Neural cell (in vitro differentiated cells): ENCODE measurements around the gene SLC6A3. TPM values are rescaled to one million over a fixed set of nuclear protein-coding genes. Genes with fewer than 3 reads are reported as not detected.

Source experiments
- H2AFZ ChIP-seq: fragments of 200-600, 300-800 bp; sonication (generic), shearing (Covaris generic); 2 replicates; pipeline ENCODE4 v1.6.0; 2014; ENCODE audit warnings: low read depth, mild to moderate bottlenecking, antibody characterized with exemption, low read length, moderate library complexity
- H3F3A ChIP-seq: fragments of 200-600 bp; shearing (Covaris generic); 2 replicates; pipeline ENCODE4 v1.6.1; 2016; ENCODE audit warnings: mild to moderate bottlenecking, moderate library complexity, mixed read lengths, antibody characterized with exemption, low read length; ENCODE audit not compliant: insufficient read depth, poor library complexity, severe bottlenecking
- H3K27ac ChIP-seq: fragments of 200-600, 300-800 bp; sonication (generic), shearing (Covaris generic); 2 replicates; pipeline ENCODE4 v1.5.1; 2014; ENCODE audit warnings: mild to moderate bottlenecking, low read length, moderate library complexity
- H3K27me3 ChIP-seq: fragments of 300-800, 200-600 bp; sonication (generic), shearing (Covaris generic); 2 replicates; pipeline ENCODE4 v1.6.0; 2014; ENCODE audit warnings: mild to moderate bottlenecking, low read depth, low read length, moderate library complexity; ENCODE audit not compliant: insufficient read depth
- H3K36me3 ChIP-seq: fragments of 300-800, 200-600 bp; sonication (generic), shearing (Covaris generic); 2 replicates; pipeline ENCODE4 v1.5.1; 2014; ENCODE audit warnings: mild to moderate bottlenecking, antibody characterized with exemption, low read length, moderate library complexity; ENCODE audit not compliant: insufficient read depth
- H3K4me2 ChIP-seq: fragments of 300-800, 200-600 bp; sonication (generic), shearing (Covaris generic); 2 replicates; pipeline ENCODE4 v1.6.0; 2014; ENCODE audit warnings: mild to moderate bottlenecking, low read length
- H3K4me3 ChIP-seq: fragments of 300-800, 200-600 bp; sonication (generic), shearing (Covaris generic); 2 replicates; pipeline ENCODE4 v1.5.1; 2014; ENCODE audit warnings: mild to moderate bottlenecking, low read length, moderate library complexity
- H3K79me2 ChIP-seq: fragments of 200-600 bp; shearing (Covaris generic); replicated peaks from 2 replicates; pipeline ENCODE4 v1.6.0; 2014; ENCODE audit warnings: mild to moderate bottlenecking, low read length, moderate library complexity; ENCODE audit not compliant: insufficient read depth
- H3K9ac ChIP-seq: fragments of 300-800, 200-600 bp; sonication (generic), shearing (Covaris generic); 2 replicates; pipeline ENCODE4 v1.6.1; 2016; ENCODE audit warnings: mild to moderate bottlenecking, low read length, mixed read lengths
- H3K9me2 ChIP-seq: fragments of 200-600 bp; shearing (Covaris generic); 2 replicates; pipeline ENCODE4 v1.6.1; 2016; ENCODE audit warnings: mild to moderate bottlenecking, low read length, mixed read lengths; ENCODE audit not compliant: insufficient read depth
- H3K9me3 ChIP-seq: fragments of 200-600, 300-800 bp; sonication (generic), shearing (Covaris generic); 2 replicates; pipeline ENCODE4 v1.6.1; 2016; ENCODE audit warnings: mild to moderate bottlenecking, mixed run types, low read length, moderate library complexity, mixed read lengths
- H4K20me1 ChIP-seq: fragments of 200-600 bp; shearing (Covaris generic); 2 replicates; pipeline ENCODE4 v1.6.1; 2016; ENCODE audit warnings: mild to moderate bottlenecking, mixed run types; ENCODE audit not compliant: insufficient read depth
- EP300 ChIP-seq: fragments of 450-650 bp; conservative IDR thresholded peaks from 2 replicates; pipeline ENCODE4 v1.6.1; 2014; ENCODE audit warnings: antibody characterized with exemption, mild to moderate bottlenecking, moderate library complexity; ENCODE audit not compliant: poor library complexity, severe bottlenecking
- EZH2 ChIP-seq: fragments of 200-600, 300-800 bp; shearing (Covaris generic), sonication (generic); IDR thresholded peaks from 2 replicates; pipeline ENCODE4 v1.6.1; 2014; ENCODE audit warnings: antibody characterized with exemption, low read length, borderline replicate concordance, mild to moderate bottlenecking; ENCODE audit not compliant: insufficient read depth, poor library complexity, severe bottlenecking
- MXI1 ChIP-seq: fragments of 450-650 bp; conservative IDR thresholded peaks from 2 replicates; pipeline ENCODE4 v1.6.1; 2014; ENCODE audit warnings: antibody characterized with exemption, mild to moderate bottlenecking; ENCODE audit not compliant: poor library complexity, severe bottlenecking
- POLR2AphosphoS5 ChIP-seq: IDR thresholded peaks from 2 replicates; pipeline ENCODE4 v1.6.1; 2012
- RAD21 ChIP-seq: fragments of 450-650 bp; conservative IDR thresholded peaks from 2 replicates; pipeline ENCODE4 v1.6.1; 2014; ENCODE audit warnings: antibody characterized with exemption, mild to moderate bottlenecking, moderate library complexity
- SMC3 ChIP-seq: fragments of 450-650 bp; conservative IDR thresholded peaks from 2 replicates; pipeline ENCODE4 v1.6.1; 2014; ENCODE audit warnings: antibody characterized with exemption, mild to moderate bottlenecking, moderate library complexity; ENCODE audit not compliant: poor library complexity
- TAF1 ChIP-seq: IDR thresholded peaks from 2 replicates; pipeline ENCODE4 v1.6.1; 2012; ENCODE audit warnings: low read depth
- polyA plus RNA-seq: library from polyadenylated mRNA; depleted of rRNA; stranded (reverse); fragments of >200 nt; gene quantifications from 2 replicates; pipeline ENCODE4 v1.2.3, GENCODE V29; 2014
- TF ChIP-seq, protein P1 (sequence below): IDR thresholded peaks from 2 replicates; pipeline ENCODE4 v1.6.1; 2012; ENCODE audit warnings: borderline replicate concordance
- TF ChIP-seq, protein P2 (sequence below): fragments of 450-650 bp; IDR thresholded peaks from 2 replicates; pipeline ENCODE4 v1.5.1; 2014; ENCODE audit warnings: antibody characterized with exemption, mild to moderate bottlenecking, moderate library complexity; ENCODE audit not compliant: poor library complexity, severe bottlenecking

SLC6A3 gene
- polyA plus RNA-seq, 1 donor from 2014 or later = 0.77 TPM

GRCh38 chr5:1401536-1402138 lies 43.6 kb downstream of the SLC6A3 start:
- H3K27me3 ChIP-seq = no peaks in the 10 kb centered on the region
- H3F3A ChIP-seq = no peaks in the 10 kb centered on the region
- H3K9ac ChIP-seq = no peak overlapping the region
- no peaks in the 10 kb centered on the region for H3K9me2 ChIP-seq
- no peak overlapping the region for H3K4me3 ChIP-seq
- no peaks in the 10 kb centered on the region for H3K79me2 ChIP-seq
- H3K9me3 ChIP-seq = peaks cover 5% of the 10 kb centered on the region
- H3K27ac ChIP-seq = no peak overlapping the region
- no peak overlapping the region for H3K4me2 ChIP-seq
- H3K36me3 ChIP-seq = no peaks in the 10 kb centered on the region
- TF ChIP-seq SMC3 (no peak), POLR2AphosphoS5 (no peak), RAD21 (no peak), EP300 (no peak), MXI1 (no peak), TAF1 (no peak), EZH2 (no peak)
- TF ChIP-seq, protein P1, sequence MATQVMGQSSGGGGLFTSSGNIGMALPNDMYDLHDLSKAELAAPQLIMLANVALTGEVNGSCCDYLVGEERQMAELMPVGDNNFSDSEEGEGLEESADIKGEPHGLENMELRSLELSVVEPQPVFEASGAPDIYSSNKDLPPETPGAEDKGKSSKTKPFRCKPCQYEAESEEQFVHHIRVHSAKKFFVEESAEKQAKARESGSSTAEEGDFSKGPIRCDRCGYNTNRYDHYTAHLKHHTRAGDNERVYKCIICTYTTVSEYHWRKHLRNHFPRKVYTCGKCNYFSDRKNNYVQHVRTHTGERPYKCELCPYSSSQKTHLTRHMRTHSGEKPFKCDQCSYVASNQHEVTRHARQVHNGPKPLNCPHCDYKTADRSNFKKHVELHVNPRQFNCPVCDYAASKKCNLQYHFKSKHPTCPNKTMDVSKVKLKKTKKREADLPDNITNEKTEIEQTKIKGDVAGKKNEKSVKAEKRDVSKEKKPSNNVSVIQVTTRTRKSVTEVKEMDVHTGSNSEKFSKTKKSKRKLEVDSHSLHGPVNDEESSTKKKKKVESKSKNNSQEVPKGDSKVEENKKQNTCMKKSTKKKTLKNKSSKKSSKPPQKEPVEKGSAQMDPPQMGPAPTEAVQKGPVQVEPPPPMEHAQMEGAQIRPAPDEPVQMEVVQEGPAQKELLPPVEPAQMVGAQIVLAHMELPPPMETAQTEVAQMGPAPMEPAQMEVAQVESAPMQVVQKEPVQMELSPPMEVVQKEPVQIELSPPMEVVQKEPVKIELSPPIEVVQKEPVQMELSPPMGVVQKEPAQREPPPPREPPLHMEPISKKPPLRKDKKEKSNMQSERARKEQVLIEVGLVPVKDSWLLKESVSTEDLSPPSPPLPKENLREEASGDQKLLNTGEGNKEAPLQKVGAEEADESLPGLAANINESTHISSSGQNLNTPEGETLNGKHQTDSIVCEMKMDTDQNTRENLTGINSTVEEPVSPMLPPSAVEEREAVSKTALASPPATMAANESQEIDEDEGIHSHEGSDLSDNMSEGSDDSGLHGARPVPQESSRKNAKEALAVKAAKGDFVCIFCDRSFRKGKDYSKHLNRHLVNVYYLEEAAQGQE = no peak
- TF ChIP-seq, protein P2, sequence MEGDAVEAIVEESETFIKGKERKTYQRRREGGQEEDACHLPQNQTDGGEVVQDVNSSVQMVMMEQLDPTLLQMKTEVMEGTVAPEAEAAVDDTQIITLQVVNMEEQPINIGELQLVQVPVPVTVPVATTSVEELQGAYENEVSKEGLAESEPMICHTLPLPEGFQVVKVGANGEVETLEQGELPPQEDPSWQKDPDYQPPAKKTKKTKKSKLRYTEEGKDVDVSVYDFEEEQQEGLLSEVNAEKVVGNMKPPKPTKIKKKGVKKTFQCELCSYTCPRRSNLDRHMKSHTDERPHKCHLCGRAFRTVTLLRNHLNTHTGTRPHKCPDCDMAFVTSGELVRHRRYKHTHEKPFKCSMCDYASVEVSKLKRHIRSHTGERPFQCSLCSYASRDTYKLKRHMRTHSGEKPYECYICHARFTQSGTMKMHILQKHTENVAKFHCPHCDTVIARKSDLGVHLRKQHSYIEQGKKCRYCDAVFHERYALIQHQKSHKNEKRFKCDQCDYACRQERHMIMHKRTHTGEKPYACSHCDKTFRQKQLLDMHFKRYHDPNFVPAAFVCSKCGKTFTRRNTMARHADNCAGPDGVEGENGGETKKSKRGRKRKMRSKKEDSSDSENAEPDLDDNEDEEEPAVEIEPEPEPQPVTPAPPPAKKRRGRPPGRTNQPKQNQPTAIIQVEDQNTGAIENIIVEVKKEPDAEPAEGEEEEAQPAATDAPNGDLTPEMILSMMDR = no peak
- no peaks in the 10 kb centered on the region for H4K20me1 ChIP-seq
- H2AFZ ChIP-seq = no peak overlapping the region

- TF ChIP-seq, protein P2 = no peak
- TF ChIP-seq, protein P1 = no peak
- no peak for TF ChIP-seq TAF1
- Histone ChIP-seq H4K20me1 (no peaks in the 10 kb centered on the region), H3K27ac (no peak overlapping the region), H3K4me3 (no peak overlapping the region), H3K36me3 (no peaks in the 10 kb centered on the region), H3K9me2 (no peaks in the 10 kb centered on the region), H3F3A (no peaks in the 10 kb centered on the region), H3K27me3 (no peaks in the 10 kb centered on the region), H3K79me2 (no peaks in the 10 kb centered on the region), H2AFZ (no peak overlapping the region), H3K9me3 (peaks cover 5% of the 10 kb centered on the region), H3K9ac (no peak overlapping the region), H3K4me2 (no peak overlapping the region)
Measured at GRCh38 chr5:1400936-1401335, 44.3 kb downstream of the SLC6A3 start.
